ENCODE measurements around the gene PF4V1.
"Not testable (repeated sequence)": the region's sequence is repeated elsewhere in the genome, so short reads cannot be mapped to it uniquely, and the experiment has no call there.

The PF4V1 gene

DNA sequence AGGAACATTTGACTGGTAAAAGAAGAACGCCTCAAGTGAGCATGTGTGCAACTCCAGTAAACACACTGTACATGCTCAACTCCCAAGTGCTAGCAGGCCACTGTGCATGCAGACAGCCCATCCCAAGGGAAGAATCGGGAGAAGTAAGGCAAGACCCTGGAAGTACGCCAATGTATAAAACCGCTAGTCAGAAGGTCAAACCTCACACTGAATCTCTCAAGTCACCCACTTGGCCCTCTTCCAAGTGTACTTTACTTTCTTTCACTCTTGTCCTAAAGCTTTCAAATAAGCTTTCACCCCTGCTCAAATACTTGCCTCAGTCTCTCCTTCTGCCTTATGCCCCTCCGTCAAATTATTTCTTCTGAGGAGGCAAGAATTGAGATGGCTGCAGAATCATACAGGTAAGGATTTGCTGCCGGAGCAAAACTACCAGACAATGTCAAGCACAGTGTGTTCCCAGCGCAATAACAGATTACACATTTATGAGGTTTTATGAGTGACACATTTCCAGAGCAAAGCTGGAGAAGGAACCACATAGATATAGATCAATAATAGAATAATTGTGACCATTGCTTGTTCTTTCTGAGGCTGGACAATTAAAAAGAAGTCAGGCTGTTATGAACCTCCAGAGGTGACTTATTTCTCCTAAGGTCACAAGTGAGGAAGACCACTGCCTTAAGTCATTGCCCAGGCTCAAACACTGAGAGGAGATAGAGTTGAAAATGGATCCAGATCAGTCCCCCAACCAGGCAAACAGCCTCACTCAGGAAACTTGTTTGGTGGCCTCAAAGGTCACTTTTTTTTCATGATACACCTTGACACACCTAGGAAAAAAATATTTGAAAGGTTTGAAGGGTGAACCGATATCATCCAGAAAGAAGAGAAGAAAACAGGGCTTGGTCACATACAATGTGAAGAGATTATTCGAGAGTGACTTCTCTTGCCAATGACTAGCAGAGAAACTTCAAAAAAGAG, 42.4 kb downstream of the PF4V1 start:
- H3K9me3 ChIP-seq (ENCODE audit: control insufficient read depth, insufficient read depth, low read length), result no peaks in the 10 kb centered on the region
- no peaks in the 10 kb centered on the region for H3K36me3 ChIP-seq (ENCODE audit: insufficient read depth, low read length)
- 0 out of 2 replicates have a peak, but pooled peaks cover 3% of the 10 kb centered on the region for H3K4me1 ChIP-seq (ENCODE audit: insufficient read depth, low read length)
- H3K9ac ChIP-seq (ENCODE audit: low read depth, low read length), result no peak overlapping the region

DNA sequence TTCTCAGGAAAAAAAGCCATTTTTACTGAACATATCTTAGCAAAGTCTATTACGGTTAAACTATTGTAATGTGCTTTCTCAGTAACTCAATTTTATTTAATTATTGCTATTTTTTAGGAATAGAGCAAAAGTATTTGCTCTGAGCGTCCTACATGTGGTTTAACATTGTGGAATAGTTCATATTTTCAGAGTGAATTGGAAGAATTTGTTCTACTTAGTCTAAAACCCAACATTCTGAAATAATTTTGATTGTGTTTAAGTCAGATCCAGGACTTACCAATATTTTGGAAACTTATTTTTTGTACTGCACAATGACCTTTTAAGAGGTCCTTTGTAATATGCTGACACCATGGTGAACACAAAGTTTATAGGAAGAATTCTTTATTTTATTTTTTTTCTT, 43.3 kb downstream of the PF4V1 start:
- Histone ChIP-seq H3K4me1 (ENCODE audit: insufficient read depth, low read length) (0 out of 2 replicates have a peak, but pooled peaks cover 3% of the 10 kb centered on the region), H3K9me3 (ENCODE audit: control insufficient read depth, insufficient read depth, low read length) (no peaks in the 10 kb centered on the region), H3K9ac (ENCODE audit: low read depth, low read length) (no peak overlapping the region), H3K36me3 (ENCODE audit: insufficient read depth, low read length) (no peaks in the 10 kb centered on the region)

DNA sequence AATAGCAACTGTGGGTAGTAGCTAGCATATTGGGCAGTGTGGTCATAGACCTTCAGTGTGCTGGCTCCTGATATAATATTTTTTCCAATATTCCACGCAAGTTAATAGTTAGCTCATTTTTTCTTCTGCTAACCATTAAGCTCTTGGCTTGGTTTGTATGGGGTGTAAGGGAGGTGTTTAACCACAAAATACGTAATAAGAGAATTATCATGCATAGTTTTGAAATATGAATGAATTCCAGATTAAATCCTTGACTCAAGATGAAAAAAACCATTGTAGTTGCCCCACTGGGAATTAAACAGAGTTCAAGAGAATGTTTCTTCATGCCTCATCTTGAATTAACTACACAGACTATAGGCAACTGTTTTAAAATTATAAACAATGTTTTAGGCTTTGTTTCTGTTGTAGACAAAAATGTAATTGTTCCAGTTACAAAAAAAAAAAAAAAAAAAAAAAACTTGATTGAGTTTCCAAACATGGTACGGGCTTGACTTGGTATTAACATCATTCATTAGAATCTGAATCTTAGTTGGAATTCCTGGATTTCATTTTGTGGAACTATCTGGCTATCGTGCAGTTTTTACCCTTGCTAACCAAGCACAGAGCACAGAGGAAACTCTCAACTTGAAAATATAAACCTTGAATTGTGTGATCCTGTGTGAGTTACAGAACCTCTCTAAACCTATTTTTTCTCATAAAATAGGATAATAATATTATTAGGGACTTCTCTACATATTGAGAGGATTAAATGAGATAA, 44.5 kb downstream of the PF4V1 start:
- Histone ChIP-seq H3K4me1 (ENCODE audit: insufficient read depth, low read length) (0 out of 2 replicates have a peak, but pooled peaks cover 3% of the 10 kb centered on the region), H3K9me3 (ENCODE audit: control insufficient read depth, insufficient read depth, low read length) (no peaks in the 10 kb centered on the region), H3K36me3 (ENCODE audit: insufficient read depth, low read length) (no peaks in the 10 kb centered on the region), H3K9ac (ENCODE audit: low read depth, low read length) (no peak overlapping the region)

DNA sequence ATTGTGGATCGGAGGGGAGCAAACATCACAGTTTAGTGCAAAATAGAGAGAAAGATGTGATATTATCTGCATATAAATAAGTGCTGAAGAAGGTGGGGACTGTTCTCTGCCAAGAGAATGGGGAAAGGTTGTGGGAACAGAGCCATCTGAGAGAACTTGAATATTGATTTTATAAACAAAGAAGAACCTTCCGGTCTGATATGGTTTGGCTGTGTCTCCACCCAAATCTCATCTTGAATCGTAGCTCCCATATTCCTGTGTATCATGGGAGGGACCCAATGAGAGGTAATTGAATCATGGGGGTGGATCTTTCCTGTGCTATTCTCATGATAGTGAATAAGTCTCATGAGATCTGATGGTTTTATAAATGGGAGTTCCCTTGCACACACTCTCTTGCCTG, 46.2 kb downstream of the PF4V1 start:
- not testable (repeated sequence) for H3K9me3 ChIP-seq (ENCODE audit: control insufficient read depth, insufficient read depth, low read length); H3K36me3 ChIP-seq (ENCODE audit: insufficient read depth, low read length); H3K4me1 ChIP-seq (ENCODE audit: insufficient read depth, low read length); H3K9ac ChIP-seq (ENCODE audit: low read depth, low read length)

DNA sequence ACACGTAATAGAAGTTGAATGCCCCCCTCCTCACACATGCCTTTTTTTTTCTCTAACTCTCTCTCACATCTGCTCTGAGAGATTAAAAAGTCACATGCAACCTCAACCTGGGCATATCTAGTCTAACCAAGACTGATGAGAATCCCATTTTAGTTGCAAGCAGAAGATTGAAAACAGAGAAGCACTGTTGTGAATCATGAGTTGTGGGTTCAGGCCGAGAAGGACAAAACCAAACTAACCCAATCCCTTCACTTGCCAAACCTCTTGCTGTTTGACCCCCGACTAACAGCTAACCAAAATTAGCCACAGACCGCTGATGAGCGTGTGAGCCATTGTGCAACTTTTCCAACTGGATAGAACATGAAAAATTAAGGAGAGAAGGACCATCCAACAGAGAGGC, 47.9 kb downstream of the PF4V1 start:
- Histone ChIP-seq H3K9me3 (ENCODE audit: control insufficient read depth, insufficient read depth, low read length) (no peaks in the 10 kb centered on the region), H3K4me1 (ENCODE audit: insufficient read depth, low read length) (no peaks in the 10 kb centered on the region), H3K9ac (ENCODE audit: low read depth, low read length) (no peak overlapping the region), H3K36me3 (ENCODE audit: insufficient read depth, low read length) (no peaks in the 10 kb centered on the region)

DNA sequence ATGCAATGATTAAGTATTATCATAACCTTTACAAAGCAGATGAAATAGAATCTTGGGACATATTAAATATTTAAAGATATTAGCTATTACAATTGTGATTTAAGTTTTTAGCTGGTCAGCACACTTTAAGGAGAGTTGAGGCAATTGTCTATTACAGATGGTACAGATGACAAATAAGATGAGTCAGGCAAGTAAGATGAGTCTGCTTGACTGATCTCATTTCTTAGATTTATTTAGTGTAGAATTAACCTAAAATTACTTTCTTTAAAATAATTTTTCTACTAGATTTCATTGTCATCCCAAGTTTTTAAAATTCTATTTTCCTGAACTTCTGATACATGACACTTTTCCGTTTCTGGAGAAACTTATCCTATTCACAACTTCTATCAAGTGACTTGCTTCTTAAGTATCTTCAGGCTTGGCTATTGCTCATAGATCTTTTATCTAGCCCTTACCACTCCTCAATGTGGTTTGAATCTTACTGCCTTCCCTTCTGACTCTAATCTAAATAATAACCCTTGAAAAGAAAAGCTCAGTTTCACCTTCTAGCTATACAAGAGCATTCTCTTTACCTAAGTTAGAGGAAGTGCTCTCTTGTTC, 49.0 kb downstream of the PF4V1 start:
- no peaks in the 10 kb centered on the region for H3K9me3 ChIP-seq (ENCODE audit: control insufficient read depth, insufficient read depth, low read length)
- H3K9ac ChIP-seq (ENCODE audit: low read depth, low read length), result no peak overlapping the region
- no peaks in the 10 kb centered on the region for H3K36me3 ChIP-seq (ENCODE audit: insufficient read depth, low read length)
- no peaks in the 10 kb centered on the region for H3K4me1 ChIP-seq (ENCODE audit: insufficient read depth, low read length)

DNA sequence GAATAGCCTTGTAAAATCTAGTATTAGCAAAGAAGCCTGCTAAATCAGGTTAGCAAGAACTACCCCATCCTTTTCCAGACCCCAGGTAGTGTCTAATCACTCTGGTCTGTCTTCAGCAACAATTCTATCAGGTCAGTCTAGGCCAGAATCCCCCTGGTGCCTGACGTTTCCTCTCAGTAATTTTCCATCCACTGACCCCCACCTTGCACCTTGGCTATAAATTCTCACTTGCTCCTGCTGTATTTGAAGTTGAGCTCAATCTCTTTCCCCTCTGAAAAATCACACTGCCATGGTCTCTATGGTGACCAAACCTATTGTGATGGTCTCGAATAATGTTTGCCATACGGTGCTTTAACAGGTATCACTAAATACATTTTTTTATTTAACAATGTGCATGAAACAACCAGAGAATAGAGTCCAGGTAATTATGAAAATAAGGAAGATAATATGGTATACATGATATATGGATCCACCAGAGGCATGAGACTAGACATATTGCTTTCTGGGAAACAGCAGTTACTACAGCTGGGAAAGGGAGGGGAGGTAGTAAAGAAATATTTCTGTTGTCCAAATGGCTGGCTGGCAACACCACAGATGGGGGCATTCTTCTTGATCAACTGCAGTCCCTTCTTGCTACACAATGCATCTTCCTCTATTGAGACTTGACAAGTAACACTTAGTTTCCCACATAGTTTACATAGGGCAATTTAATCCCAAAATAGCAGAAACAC, 49.9 kb downstream of the PF4V1 start:
- Histone ChIP-seq H3K4me1 (ENCODE audit: insufficient read depth, low read length) (no peaks in the 10 kb centered on the region), H3K9ac (ENCODE audit: low read depth, low read length) (no peak overlapping the region), H3K36me3 (ENCODE audit: insufficient read depth, low read length) (no peaks in the 10 kb centered on the region), H3K9me3 (ENCODE audit: control insufficient read depth, insufficient read depth, low read length) (no peaks in the 10 kb centered on the region)

Data from ES-I3 (cell line).